ENCODE measurements around the gene FBXO17.

- TF ChIP-seq, protein P1, sequence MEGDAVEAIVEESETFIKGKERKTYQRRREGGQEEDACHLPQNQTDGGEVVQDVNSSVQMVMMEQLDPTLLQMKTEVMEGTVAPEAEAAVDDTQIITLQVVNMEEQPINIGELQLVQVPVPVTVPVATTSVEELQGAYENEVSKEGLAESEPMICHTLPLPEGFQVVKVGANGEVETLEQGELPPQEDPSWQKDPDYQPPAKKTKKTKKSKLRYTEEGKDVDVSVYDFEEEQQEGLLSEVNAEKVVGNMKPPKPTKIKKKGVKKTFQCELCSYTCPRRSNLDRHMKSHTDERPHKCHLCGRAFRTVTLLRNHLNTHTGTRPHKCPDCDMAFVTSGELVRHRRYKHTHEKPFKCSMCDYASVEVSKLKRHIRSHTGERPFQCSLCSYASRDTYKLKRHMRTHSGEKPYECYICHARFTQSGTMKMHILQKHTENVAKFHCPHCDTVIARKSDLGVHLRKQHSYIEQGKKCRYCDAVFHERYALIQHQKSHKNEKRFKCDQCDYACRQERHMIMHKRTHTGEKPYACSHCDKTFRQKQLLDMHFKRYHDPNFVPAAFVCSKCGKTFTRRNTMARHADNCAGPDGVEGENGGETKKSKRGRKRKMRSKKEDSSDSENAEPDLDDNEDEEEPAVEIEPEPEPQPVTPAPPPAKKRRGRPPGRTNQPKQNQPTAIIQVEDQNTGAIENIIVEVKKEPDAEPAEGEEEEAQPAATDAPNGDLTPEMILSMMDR (IDR thresholded peaks at IDR 0.05; ENCODE audit: borderline replicate concordance, extremely low read depth, low read length, poor library complexity, severe bottlenecking) = no peak
- no peak for TF ChIP-seq EZH2 (IDR thresholded peaks at IDR 0.05; ENCODE audit: borderline replicate concordance, low read depth, low read length, severe bottlenecking)
Observed at GRCh38 chr19:38990949-38991697, 15.6 kb upstream of the FBXO17 start.

Data from DND-41 (cell line).